ENCODE results near the gene DOK5.

DNA sequence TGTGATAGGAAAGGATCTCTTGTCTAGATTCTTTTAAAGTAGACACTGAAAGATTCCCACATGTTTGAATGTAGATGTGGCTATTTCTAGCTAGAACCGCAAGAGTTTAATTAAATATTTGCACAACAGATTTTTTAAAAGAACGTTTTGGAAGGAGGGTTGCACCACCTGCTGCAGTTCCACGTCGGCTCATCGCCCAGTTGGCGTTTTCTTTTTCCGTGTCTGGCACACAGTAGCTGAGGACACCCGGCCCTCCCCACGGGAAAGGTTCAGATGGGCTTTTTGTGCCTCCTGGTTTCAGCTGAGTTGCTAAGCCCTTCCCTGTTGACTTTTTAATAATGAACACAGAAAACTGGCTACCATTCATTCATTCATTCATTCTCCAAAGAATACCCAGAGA is 41.8 kb upstream of the DOK5 start:
- TF ChIP-seq, protein P1, sequence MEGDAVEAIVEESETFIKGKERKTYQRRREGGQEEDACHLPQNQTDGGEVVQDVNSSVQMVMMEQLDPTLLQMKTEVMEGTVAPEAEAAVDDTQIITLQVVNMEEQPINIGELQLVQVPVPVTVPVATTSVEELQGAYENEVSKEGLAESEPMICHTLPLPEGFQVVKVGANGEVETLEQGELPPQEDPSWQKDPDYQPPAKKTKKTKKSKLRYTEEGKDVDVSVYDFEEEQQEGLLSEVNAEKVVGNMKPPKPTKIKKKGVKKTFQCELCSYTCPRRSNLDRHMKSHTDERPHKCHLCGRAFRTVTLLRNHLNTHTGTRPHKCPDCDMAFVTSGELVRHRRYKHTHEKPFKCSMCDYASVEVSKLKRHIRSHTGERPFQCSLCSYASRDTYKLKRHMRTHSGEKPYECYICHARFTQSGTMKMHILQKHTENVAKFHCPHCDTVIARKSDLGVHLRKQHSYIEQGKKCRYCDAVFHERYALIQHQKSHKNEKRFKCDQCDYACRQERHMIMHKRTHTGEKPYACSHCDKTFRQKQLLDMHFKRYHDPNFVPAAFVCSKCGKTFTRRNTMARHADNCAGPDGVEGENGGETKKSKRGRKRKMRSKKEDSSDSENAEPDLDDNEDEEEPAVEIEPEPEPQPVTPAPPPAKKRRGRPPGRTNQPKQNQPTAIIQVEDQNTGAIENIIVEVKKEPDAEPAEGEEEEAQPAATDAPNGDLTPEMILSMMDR (IDR thresholded peaks at IDR 0.05) = no peak
- no peak for TF ChIP-seq POLR2A (IDR thresholded peaks at IDR 0.05)

Measured in ovary (tissue), 3 donors.